ENCODE data around the gene RNLS.

GRCh38 chr10:88428442-88428841 lies 154.7 kb downstream of the RNLS start:
- no peak for TF ChIP-seq CTCF (IDR thresholded peaks at IDR 0.05)
- no peak for TF ChIP-seq POLR2AphosphoS5 (IDR thresholded peaks at IDR 0.05; ENCODE audit: insufficient read depth in 1 of 2, low read depth in 1 of 2)

All from vagina (tissue), 2 donors.